GM19372 (cell line): ENCODE measurements around the gene MSRB3.

Experiments
- ATAC-seq: cut with Tn5 transposase; IDR thresholded peaks from one replicate; pipeline ENCODE4 v1.9.1; 2021; ENCODE audit warnings: mild to moderate bottlenecking, low read depth, moderate library complexity; ENCODE audit not compliant: unreplicated experiment

The MSRB3 gene

DNA sequence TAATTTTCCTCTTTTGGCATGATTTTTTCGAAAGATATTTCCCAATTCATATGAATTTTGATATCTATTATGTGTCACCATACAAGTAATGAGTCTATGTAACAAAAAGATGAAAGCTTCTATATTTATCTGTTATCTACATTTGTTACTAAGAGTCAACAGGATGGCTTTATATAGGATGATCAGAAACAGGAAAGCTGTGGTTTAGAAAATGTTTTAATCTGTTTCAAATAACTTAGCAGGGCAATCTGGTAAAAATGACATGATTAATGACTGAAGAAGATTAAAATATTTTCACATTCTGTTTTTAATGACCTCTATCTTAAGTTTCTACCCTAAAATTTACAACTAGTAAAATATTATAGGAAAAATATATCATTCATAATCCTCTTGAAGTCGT is 105.8 kb downstream of the MSRB3 start:
- ATAC-seq = no peak

GRCh38 chr12:65387396-65387795 is 108.9 kb downstream of the MSRB3 start:
- no peak for ATAC-seq

GRCh38 chr12:65389436-65389835 is 111.0 kb downstream of the MSRB3 start:
- no peak for ATAC-seq

- no peak for ATAC-seq
These were observed 113.2 kb downstream of the MSRB3 start for GRCh38 chr12:65391711-65392110.

DNA sequence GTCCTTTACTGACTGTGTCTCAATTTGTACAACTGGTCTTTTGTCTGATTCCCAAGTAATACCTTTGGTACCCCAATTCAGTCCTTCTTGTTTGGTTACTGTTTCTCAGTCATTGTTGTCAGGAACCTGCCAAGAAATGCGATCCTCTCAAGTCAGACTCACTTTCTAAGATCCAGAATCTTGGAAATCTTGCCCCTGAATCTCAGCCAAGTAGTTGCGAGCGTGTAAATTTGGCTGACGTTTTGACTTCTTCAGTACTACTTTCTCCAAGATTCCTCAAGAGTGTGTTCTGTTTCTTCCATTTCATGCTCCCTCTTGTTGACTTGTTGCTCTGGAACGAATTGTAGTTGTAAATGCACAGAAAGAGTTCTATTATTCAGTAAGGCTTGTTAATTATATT is 114.0 kb downstream of the MSRB3 start:
- ATAC-seq = no peak

GRCh38 chr12:65403188-65403587 is 124.7 kb downstream of the MSRB3 start:
- no peak for ATAC-seq

- no peak for ATAC-seq
These were observed 129.1 kb downstream of the MSRB3 start for GRCh38 chr12:65407388-65408149.

DNA sequence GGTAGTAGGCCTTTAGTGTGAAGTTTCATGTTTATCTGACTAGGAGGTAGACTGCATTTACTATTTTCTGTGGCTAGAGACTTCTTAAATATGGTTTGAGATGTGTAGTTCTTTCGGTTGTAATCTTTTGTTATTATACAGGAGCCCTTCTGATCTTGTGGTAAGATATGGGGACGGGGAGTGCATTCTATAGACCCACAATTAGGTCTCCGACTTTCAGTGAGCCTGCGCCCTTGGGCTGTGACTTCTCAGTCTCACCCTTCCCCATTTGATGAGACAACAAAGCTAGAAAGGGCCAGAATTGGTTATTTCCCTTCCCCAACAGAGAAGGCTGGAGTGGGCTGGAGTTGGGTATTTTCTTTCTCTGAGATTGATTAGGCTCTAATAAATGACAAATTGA is 130.0 kb downstream of the MSRB3 start:
- ATAC-seq = no peak

GRCh38 chr12:65409726-65410125 is 131.2 kb downstream of the MSRB3 start:
- ATAC-seq = no peak

DNA sequence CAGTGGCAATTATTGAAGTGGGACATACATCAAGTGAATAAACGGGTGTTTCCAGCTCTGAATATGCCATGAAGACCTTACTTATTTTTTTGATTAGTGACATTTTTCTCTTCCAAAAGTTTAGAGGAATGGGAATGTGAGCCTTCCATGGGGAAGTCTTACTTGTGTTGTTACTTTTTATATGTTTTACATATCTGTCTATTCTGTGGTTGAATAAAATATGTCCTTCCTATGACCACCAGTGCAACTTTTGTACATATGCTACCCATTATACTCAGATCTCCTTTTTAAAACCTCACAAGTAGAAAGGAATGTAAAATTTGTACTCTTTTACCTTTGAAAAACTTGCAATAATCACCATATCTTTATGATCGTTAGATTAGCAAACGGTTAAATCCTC is 132.7 kb downstream of the MSRB3 start:
- ATAC-seq = no peak

DNA sequence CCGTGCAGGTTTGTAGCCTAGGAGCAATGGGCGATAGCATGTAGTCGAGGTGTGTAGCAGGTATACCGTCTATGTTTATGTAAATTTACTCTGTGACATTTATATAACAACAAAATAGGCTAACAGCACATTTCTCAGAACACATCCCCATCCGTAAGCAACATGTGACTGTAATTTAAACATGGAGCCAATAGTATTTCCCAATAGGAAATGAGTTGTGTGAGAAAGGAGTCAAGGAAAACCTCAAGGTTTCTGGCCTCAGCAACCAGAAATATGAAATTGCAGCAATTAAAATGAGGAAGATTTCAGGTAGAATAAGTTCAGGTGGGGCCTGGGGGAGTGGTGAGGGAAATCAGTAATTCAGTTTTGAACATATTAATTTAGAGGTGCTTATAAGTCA is 136.0 kb downstream of the MSRB3 start:
- ATAC-seq = no peak

GRCh38 chr12:65415826-65416225 is 137.3 kb downstream of the MSRB3 start:
- no peak for ATAC-seq

DNA sequence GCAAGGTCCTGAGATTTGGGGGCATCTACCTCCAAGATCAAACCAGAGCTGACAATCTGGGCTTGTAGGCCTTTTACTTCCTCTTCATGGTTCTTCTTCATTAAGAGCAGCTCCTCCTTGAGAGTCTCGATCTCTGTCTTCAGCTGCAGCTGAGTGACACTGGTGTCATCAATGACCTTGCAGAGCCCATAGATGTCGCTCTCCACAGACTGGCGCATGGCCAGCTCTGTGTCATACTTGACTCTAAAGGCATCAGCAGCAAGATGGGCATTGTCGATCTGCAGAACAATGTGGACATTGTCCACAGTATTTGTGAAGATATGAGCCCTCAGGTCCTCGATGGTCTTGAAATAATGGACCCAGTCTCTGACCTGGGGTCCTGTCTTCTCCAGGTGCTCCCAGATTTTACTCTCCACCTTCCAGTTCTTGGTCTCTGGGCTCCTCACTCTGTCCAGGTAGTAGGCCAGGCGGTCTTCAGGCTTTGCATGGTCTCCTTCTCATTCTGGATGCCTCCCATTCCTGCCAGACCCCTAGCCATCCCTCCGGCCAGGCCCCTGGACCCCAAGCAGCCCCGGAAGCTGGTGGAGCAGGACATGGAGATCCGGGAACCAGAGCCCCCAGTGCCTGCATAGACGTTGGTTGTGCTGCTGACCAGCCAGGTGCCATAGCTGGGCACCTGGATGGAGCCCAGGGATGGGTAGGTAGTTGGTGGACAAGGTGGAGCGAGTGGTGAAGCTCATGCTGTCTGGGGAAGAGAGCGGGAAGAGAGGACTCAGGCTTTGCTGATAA is 141.0 kb downstream of the MSRB3 start:
- ATAC-seq = no peak

DNA sequence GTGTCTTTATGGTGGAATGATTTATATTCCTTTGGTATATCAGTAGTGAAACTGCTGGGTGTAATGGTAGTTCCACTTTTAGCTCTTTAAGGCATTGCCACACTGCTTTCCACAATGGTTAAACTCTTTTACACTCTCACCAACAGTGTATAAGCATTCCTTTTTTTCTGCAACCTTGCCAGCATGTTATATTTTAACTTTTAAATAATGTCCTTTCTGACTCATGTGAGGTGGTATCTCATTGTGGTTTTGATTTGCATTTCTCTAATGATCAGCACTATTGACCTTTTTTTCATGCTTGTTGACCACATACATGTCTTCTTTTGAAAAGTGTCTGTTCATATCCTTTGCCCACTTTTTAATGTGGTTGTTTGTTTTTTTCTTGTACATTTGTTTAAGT is 142.5 kb downstream of the MSRB3 start:
- no peak for ATAC-seq

GRCh38 chr12:65427646-65428045 is 149.2 kb downstream of the MSRB3 start:
- ATAC-seq = no peak

GRCh38 chr12:65430006-65430405 is 151.5 kb downstream of the MSRB3 start:
- ATAC-seq = no peak

- ATAC-seq = no peak
These were observed 152.3 kb downstream of the MSRB3 start for GRCh38 chr12:65430571-65431306.

GRCh38 chr12:65432114-65432513 is 153.6 kb downstream of the MSRB3 start:
- no peak for ATAC-seq

DNA sequence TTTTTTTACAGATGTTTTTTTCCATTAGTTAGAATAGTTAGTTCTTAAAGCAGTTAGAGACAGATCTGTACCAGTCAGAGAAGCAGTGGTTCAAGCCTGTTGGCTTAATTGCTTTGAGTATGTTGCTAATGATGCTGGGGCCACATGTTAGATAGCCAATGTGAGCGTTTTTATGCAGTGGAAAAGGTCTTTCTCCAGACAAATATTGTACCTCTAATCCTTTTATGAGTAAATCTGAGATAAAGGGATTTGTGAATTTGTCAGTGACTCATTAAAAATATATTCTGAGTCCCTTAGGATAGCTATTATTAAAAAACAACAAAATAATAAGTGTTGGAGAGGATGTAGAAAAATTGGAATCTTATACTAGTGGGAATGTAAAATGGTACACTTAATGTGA is 154.2 kb downstream of the MSRB3 start:
- ATAC-seq = no peak

DNA sequence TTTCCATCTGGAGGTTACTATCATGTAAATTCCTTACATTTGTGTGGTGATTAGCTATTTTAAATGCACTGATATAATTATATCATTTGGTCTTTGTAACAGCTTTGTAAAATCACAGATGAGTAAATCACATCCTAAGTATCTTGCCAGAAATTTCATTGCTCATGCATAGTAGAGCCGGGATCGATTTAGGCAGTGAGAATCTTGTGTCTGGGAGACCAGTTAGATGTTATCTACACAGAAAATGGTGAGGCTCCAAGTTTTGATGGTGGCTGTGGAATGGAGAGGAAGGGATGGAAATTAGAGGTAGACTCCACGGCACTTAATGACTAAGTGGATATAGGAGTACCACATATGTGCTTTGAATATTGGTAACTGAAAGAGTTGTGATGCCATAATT is 156.3 kb downstream of the MSRB3 start:
- ATAC-seq = no peak

DNA sequence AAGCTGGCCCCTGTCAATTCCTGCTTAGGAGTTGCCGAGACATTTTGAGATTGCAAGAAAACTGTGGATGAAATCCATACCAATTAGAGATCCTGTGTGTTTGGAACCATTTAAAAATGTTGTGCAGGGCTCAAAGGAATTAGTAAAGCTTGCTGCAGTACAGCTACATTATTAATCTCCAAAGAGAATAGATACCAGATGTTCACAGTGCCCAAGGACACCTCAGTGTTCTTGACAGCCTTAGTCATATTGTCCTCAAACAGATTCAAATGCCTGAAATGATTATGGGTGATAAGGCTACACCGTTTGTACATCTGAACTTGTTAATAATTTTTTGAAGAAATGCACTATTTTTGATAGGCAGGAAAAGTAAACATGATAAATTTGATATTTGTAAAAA is 164.6 kb downstream of the MSRB3 start:
- no peak for ATAC-seq
